Activated CD4-positive, alpha-beta T cell treated with anti-CD3 and anti-CD28 coated beads, Interleukin-2, amount 10 ng/mL, durations not matched to agents 7 days and 5 days (primary cell): ENCODE data around the gene PDLIM5. TPM values are rescaled to one million over a fixed set of nuclear protein-coding genes. Genes with fewer than 3 reads are reported as not detected.
"Not testable (repeated sequence)": the region's sequence is repeated elsewhere in the genome, so short reads cannot be mapped to it uniquely, and the experiment has no call there.

Experiments used
- CTCF ChIA-PET: fragments of 350-600 bp; sonication (Branson Sonifier 250); formaldehyde crosslinking; loops from one replicate; lab custom pipeline; 2021; ENCODE audit warnings: antibody characterized with exemption; lab: Charles Lee
- POLR2A ChIA-PET: fragments of 350-600 bp; sonication (Branson Sonifier 250); formaldehyde crosslinking; loops from one replicate; lab custom pipeline; 2021; ENCODE audit warnings: antibody characterized with exemption; lab: Charles Lee
- DNase-seq: peaks from one replicate; pipeline ENCODE4 v3.0.0-alpha.2; 2020
- H3K27ac Mint-ChIP-seq: one replicate; pipeline ENCODE4 v1.8.0; 2021; ENCODE audit warnings: mild to moderate bottlenecking, moderate library complexity, mixed read lengths
- H3K27me3 Mint-ChIP-seq: one replicate; pipeline ENCODE4 v1.8.0; 2021; ENCODE audit warnings: mixed read lengths
- H3K36me3 Mint-ChIP-seq: one replicate; pipeline ENCODE4 v1.8.0; 2021; ENCODE audit warnings: low read depth, mixed read lengths
- H3K4me1 Mint-ChIP-seq: one replicate; pipeline ENCODE4 v1.8.0; 2021; ENCODE audit warnings: mixed read lengths
- H3K4me3 Mint-ChIP-seq: one replicate; pipeline ENCODE4 v1.8.0; 2021; ENCODE audit warnings: mild to moderate bottlenecking, moderate library complexity, mixed read lengths
- H3K9me3 Mint-ChIP-seq: one replicate; pipeline ENCODE4 v1.8.0; 2021; ENCODE audit warnings: mixed read lengths
- total RNA-seq, 2 experiments: library from RNA; stranded (reverse); gene quantifications; one replicate each; pipeline ENCODE4 v1.2.3, GENCODE V29; 2021

Gene PDLIM5
- total RNA-seq, 2 experiments from 2014 or later: 23.2 to 26.7 TPM

GRCh38 chr4:94660614-94661013 lies 208.9 kb downstream of the PDLIM5 start:
- Mint-ChIP-seq H3K27ac (no peak overlapping the region), H3K9me3 (no peaks in the 10 kb centered on the region), H3K27me3 (no peaks in the 10 kb centered on the region), H3K36me3 (no peaks in the 10 kb centered on the region), H3K4me3 (no peak overlapping the region), H3K4me1 (no peaks in the 10 kb centered on the region)
- DNase-seq: no peak
- ChIA-PET CTCF (no interaction called here), POLR2A (no interaction called here)

- H3K27me3 Mint-ChIP-seq, H3K4me3 Mint-ChIP-seq, H3K4me1 Mint-ChIP-seq, DNase-seq, H3K36me3 Mint-ChIP-seq, H3K27ac Mint-ChIP-seq, H3K9me3 Mint-ChIP-seq, POLR2A ChIA-PET: not testable (repeated sequence)
- CTCF ChIA-PET: interaction anchor here (0.6 kb wide), 1 partner anchor 572 kb away, joined by 3 read pairs; no protein-coding TSS in a partner anchor
Measured at GRCh38 chr4:94665021-94665420, 213.3 kb downstream of the PDLIM5 start.

GRCh38 chr4:94665500-94666404 lies 214.0 kb downstream of the PDLIM5 start:
- DNase-seq: no peak
- no peaks in the 10 kb centered on the region for H3K9me3 Mint-ChIP-seq
- no peaks in the 10 kb centered on the region for H3K27me3 Mint-ChIP-seq
- H3K4me3 Mint-ChIP-seq: no peak overlapping the region
- POLR2A ChIA-PET: no interaction called here
- H3K4me1 Mint-ChIP-seq: no peaks in the 10 kb centered on the region
- no peaks in the 10 kb centered on the region for H3K36me3 Mint-ChIP-seq
- H3K27ac Mint-ChIP-seq: no peak overlapping the region
- CTCF ChIA-PET: interaction anchor here (0.6 kb wide), 1 partner anchor 573 kb away, joined by 3 read pairs; no protein-coding TSS in a partner anchor

GRCh38 chr4:94668724-94669123 lies 217.0 kb downstream of the PDLIM5 start:
- no peaks in the 10 kb centered on the region for H3K4me1 Mint-ChIP-seq
- no peak for DNase-seq
- no peaks in the 10 kb centered on the region for H3K36me3 Mint-ChIP-seq
- no peaks in the 10 kb centered on the region for H3K9me3 Mint-ChIP-seq
- H3K27ac Mint-ChIP-seq: no peak overlapping the region
- no peak overlapping the region for H3K4me3 Mint-ChIP-seq
- CTCF ChIA-PET: no interaction called here
- POLR2A ChIA-PET: no interaction called here
- H3K27me3 Mint-ChIP-seq: no peaks in the 10 kb centered on the region

GRCh38 chr4:94669672-94670664 lies 218.2 kb downstream of the PDLIM5 start:
- POLR2A ChIA-PET: no interaction called here
- CTCF ChIA-PET: interaction anchor here (0.8 kb wide), 1 partner anchor 8 kb away, joined by 3 read pairs; no protein-coding TSS in a partner anchor
- Mint-ChIP-seq H3K9me3 (no peaks in the 10 kb centered on the region), H3K36me3 (no peaks in the 10 kb centered on the region), H3K27ac (no peak overlapping the region), H3K27me3 (no peaks in the 10 kb centered on the region), H3K4me3 (no peak overlapping the region), H3K4me1 (no peaks in the 10 kb centered on the region)
- no peak for DNase-seq

- no peaks in the 10 kb centered on the region for H3K36me3 Mint-ChIP-seq
Measured at GRCh38 chr4:94671113-94671512, 219.4 kb downstream of the PDLIM5 start.

GRCh38 chr4:94673961-94674360 lies 222.2 kb downstream of the PDLIM5 start:
- Mint-ChIP-seq H3K27ac (no peak overlapping the region), H3K27me3 (no peaks in the 10 kb centered on the region), H3K36me3 (no peaks in the 10 kb centered on the region), H3K4me3 (no peak overlapping the region), H3K9me3 (no peaks in the 10 kb centered on the region), H3K4me1 (no peaks in the 10 kb centered on the region)
- ChIA-PET CTCF (interaction anchor here (0.7 kb wide), 1 partner anchor 16 kb away, joined by 3 read pairs; no protein-coding TSS in a partner anchor), POLR2A (no interaction called here)
- no peak for DNase-seq

More at GRCh38 chr4:94671113-94671512, 219.4 kb downstream of the PDLIM5 start:
- ChIA-PET POLR2A (no interaction called here), CTCF (no interaction called here)
- Mint-ChIP-seq H3K27ac (no peak overlapping the region), H3K4me1 (no peaks in the 10 kb centered on the region), H3K27me3 (no peaks in the 10 kb centered on the region), H3K9me3 (no peaks in the 10 kb centered on the region), H3K4me3 (no peak overlapping the region)
- no peak for DNase-seq

GRCh38 chr4:94676970-94677369 lies 225.2 kb downstream of the PDLIM5 start:
- Mint-ChIP-seq H3K4me1 (no peaks in the 10 kb centered on the region), H3K36me3 (no peaks in the 10 kb centered on the region), H3K4me3 (no peak overlapping the region), H3K27ac (no peak overlapping the region), H3K9me3 (no peaks in the 10 kb centered on the region), H3K27me3 (no peaks in the 10 kb centered on the region)
- ChIA-PET POLR2A (no interaction called here), CTCF (no interaction called here)
- DNase-seq: no peak

GRCh38 chr4:94678896-94679295 lies 227.2 kb downstream of the PDLIM5 start:
- no peaks in the 10 kb centered on the region for H3K27me3 Mint-ChIP-seq
- POLR2A ChIA-PET: no interaction called here
- no peak overlapping the region for H3K4me3 Mint-ChIP-seq
- H3K9me3 Mint-ChIP-seq: no peaks in the 10 kb centered on the region
- no peaks in the 10 kb centered on the region for H3K4me1 Mint-ChIP-seq
- CTCF ChIA-PET: no interaction called here
- DNase-seq: no peak
- no peak overlapping the region for H3K27ac Mint-ChIP-seq
- no peaks in the 10 kb centered on the region for H3K36me3 Mint-ChIP-seq

GRCh38 chr4:94680176-94680862 lies 228.6 kb downstream of the PDLIM5 start:
- no peak overlapping the region for H3K27ac Mint-ChIP-seq
- CTCF ChIA-PET: no interaction called here
- POLR2A ChIA-PET: no interaction called here
- no peaks in the 10 kb centered on the region for H3K36me3 Mint-ChIP-seq
- H3K4me3 Mint-ChIP-seq: no peak overlapping the region
- no peaks in the 10 kb centered on the region for H3K4me1 Mint-ChIP-seq
- no peaks in the 10 kb centered on the region for H3K9me3 Mint-ChIP-seq
- H3K27me3 Mint-ChIP-seq: no peaks in the 10 kb centered on the region
- no peak for DNase-seq

- Mint-ChIP-seq H3K4me3 (no peak overlapping the region), H3K27ac (no peak overlapping the region), H3K36me3 (no peaks in the 10 kb centered on the region), H3K9me3 (no peaks in the 10 kb centered on the region), H3K27me3 (peaks cover 3% of the 10 kb centered on the region), H3K4me1 (no peaks in the 10 kb centered on the region)
- ChIA-PET POLR2A (no interaction called here), CTCF (no interaction called here)
- no peak for DNase-seq
Measured at GRCh38 chr4:94686086-94686485, 234.3 kb downstream of the PDLIM5 start.

- ChIA-PET CTCF (interaction anchor here (0.9 kb wide), 1 partner anchor 15 kb away, joined by 3 read pairs; no protein-coding TSS in a partner anchor), POLR2A (no interaction called here)
- Mint-ChIP-seq H3K36me3 (no peaks in the 10 kb centered on the region), H3K4me3 (no peak overlapping the region), H3K4me1 (no peaks in the 10 kb centered on the region), H3K27me3 (peaks cover 3% of the 10 kb centered on the region), H3K9me3 (no peaks in the 10 kb centered on the region), H3K27ac (no peak overlapping the region)
- no peak for DNase-seq
Measured at GRCh38 chr4:94689155-94689860, 237.6 kb downstream of the PDLIM5 start.
